GM23338 (cell line): Measurements from ENCODE around the gene VPS41. TPM values are rescaled to one million over a fixed set of nuclear protein-coding genes. Genes with fewer than 3 reads are reported as not detected.

Experiments used
- ATAC-seq: fragments of 200-7000 bp; cut with Tn5 transposase; 3 replicates; pipeline ENCODE4 v1.9.1; 2020
- DNase-seq: peaks from one replicate; pipeline ENCODE4 v3.0.0-alpha.2; 2015; ENCODE audit warnings: low spot score
- H2AFZ ChIP-seq: fragments of 200-600 bp; sonication (generic); 2 replicates; pipeline ENCODE4 v1.8.0; 2016; ENCODE audit warnings: antibody characterized with exemption, mild to moderate bottlenecking, moderate library complexity
- H3F3A ChIP-seq: fragments of 200-600 bp; sonication (generic); replicated peaks from 2 replicates; pipeline ENCODE4 v1.8.0; 2017; ENCODE audit warnings: antibody characterized with exemption, mixed run types, low read depth
- H3K27ac ChIP-seq: fragments of 200-600 bp; sonication (generic); 2 replicates; pipeline ENCODE4 v1.6.1; 2016; ENCODE audit warnings: low read depth
- H3K27me3 ChIP-seq: fragments of 200-600 bp; sonication (generic); 2 replicates; pipeline ENCODE4 v1.8.0; 2016; ENCODE audit warnings: mild to moderate bottlenecking, mixed run types, moderate library complexity; ENCODE audit not compliant: insufficient read depth
- H3K36me3 ChIP-seq: fragments of 200-600 bp; sonication (generic); 2 replicates; pipeline ENCODE4 v1.8.0; 2016; ENCODE audit warnings: mild to moderate bottlenecking; ENCODE audit not compliant: insufficient read depth
- H3K4me1 ChIP-seq: fragments of 200-600 bp; sonication (generic); 2 replicates; pipeline ENCODE4 v1.8.0; 2016; ENCODE audit warnings: mild to moderate bottlenecking, moderate library complexity; ENCODE audit not compliant: insufficient read depth
- H3K4me2 ChIP-seq: fragments of 200-600 bp; sonication (generic); 2 replicates; pipeline ENCODE4 v1.7.1; 2017; ENCODE audit warnings: mixed run types
- H3K4me3 ChIP-seq: fragments of 200-600 bp; sonication (generic); 2 replicates; pipeline ENCODE4 v1.6.1; 2016; ENCODE audit warnings: mixed run types
- H3K79me2 ChIP-seq: fragments of 200-600 bp; sonication (generic); replicated peaks from 2 replicates; pipeline ENCODE4 v1.8.0; 2017; ENCODE audit warnings: mild to moderate bottlenecking; ENCODE audit not compliant: insufficient read depth
- H3K9me2 ChIP-seq: fragments of 200-600 bp; sonication (generic); 2 replicates; pipeline ENCODE4 v1.8.0; 2017; ENCODE audit not compliant: insufficient read depth
- H4K20me1 ChIP-seq: fragments of 200-600 bp; sonication (generic); replicated peaks from 2 replicates; pipeline ENCODE4 v1.8.0; 2017; ENCODE audit warnings: mild to moderate bottlenecking; ENCODE audit not compliant: insufficient read depth
- H3K27ac Mint-ChIP-seq: 2 replicates; pipeline ENCODE4 v1.8.0; 2020; ENCODE audit warnings: inconsistent platforms, mild to moderate bottlenecking, moderate library complexity, mixed read lengths
- H3K27me3 Mint-ChIP-seq: 3 replicates; pipeline ENCODE4 v1.8.0; 2022; ENCODE audit warnings: low read depth, mild to moderate bottlenecking, moderate library complexity, mixed read lengths, inconsistent platforms; ENCODE audit not compliant: insufficient read depth, poor library complexity
- H3K36me3 Mint-ChIP-seq: 3 replicates; pipeline ENCODE4 v1.8.0; 2021; ENCODE audit warnings: low read depth, mild to moderate bottlenecking, inconsistent platforms, moderate library complexity, mixed read lengths
- H3K4me1 Mint-ChIP-seq: 3 replicates; pipeline ENCODE4 v1.8.0; 2020; ENCODE audit warnings: mild to moderate bottlenecking, inconsistent platforms, mixed read lengths
- H3K4me3 Mint-ChIP-seq: 3 replicates; pipeline ENCODE4 v1.8.0; 2021; ENCODE audit warnings: moderate library complexity, mild to moderate bottlenecking, inconsistent platforms, mixed read lengths
- H3K9me3 Mint-ChIP-seq: 3 replicates; pipeline ENCODE4 v1.8.0; 2020; ENCODE audit warnings: moderate library complexity, mild to moderate bottlenecking, inconsistent platforms, mixed read lengths
- CREB1 ChIP-seq: fragments of 250-450 bp; sonication (Bioruptor Pico); IDR thresholded peaks from 2 replicates; pipeline ENCODE4 v1.5.0; 2020; ENCODE audit warnings: low read depth, mild to moderate bottlenecking, moderate library complexity
- EZH2 ChIP-seq: fragments of 200-600 bp; sonication (generic); IDR thresholded peaks from one replicate; pipeline ENCODE4 v1.8.0; 2017; ENCODE audit warnings: antibody characterized with exemption, mild to moderate bottlenecking, low read depth; ENCODE audit not compliant: unreplicated experiment
- EZH2phosphoT487 ChIP-seq: fragments of 200-600 bp; sonication (generic); IDR thresholded peaks from one replicate; pipeline ENCODE4 v1.8.1; 2018; ENCODE audit warnings: antibody characterized with exemption; ENCODE audit not compliant: unreplicated experiment
- JUNB ChIP-seq: IDR thresholded peaks from one replicate; pipeline ENCODE4 v1.6.1; 2016; ENCODE audit warnings: antibody characterized with exemption; ENCODE audit not compliant: unreplicated experiment
- NANOG ChIP-seq: IDR thresholded peaks from 2 replicates; pipeline ENCODE4 v1.6.1; 2016; ENCODE audit warnings: antibody characterized with exemption, borderline replicate concordance
- POLR2AphosphoS5 ChIP-seq: IDR thresholded peaks from 2 replicates; pipeline ENCODE4 v1.6.1; 2016; ENCODE audit warnings: antibody characterized with exemption, low read depth
- STAT1 ChIP-seq: IDR thresholded peaks from one replicate; pipeline ENCODE4 v1.6.1; 2016; ENCODE audit warnings: antibody characterized with exemption; ENCODE audit not compliant: unreplicated experiment
- ZNF114 ChIP-seq: fragments of 250-450 bp; sonication (Bioruptor Pico); IDR thresholded peaks from 2 replicates; pipeline ENCODE4 v1.5.0; 2020; ENCODE audit warnings: mild to moderate bottlenecking, moderate library complexity
- ZNF331 ChIP-seq: fragments of 250-450 bp; sonication (Bioruptor Pico); IDR thresholded peaks from 2 replicates; pipeline ENCODE4 v1.5.0; 2020; ENCODE audit warnings: low read depth, mild to moderate bottlenecking, moderate library complexity
- polyA plus RNA-seq: library from polyadenylated mRNA; unstranded; fragments of >200 nt; fragmentation: Nextera tagmentation; extraction: Ambion mirVana; gene quantifications from 2 replicates; pipeline ENCODE4 v1.2.1, GENCODE V29; 2016
- total RNA-seq: library from RNA; depleted of rRNA; stranded (reverse); fragments of >200 nt; shearing (Covaris generic); gene quantifications from 2 replicates; pipeline ENCODE4 v1.2.3, GENCODE V29; 2014
- TF ChIP-seq, protein P1 (sequence below): IDR thresholded peaks from one replicate; pipeline ENCODE4 v1.6.1; 2018; ENCODE audit warnings: antibody characterized with exemption; ENCODE audit not compliant: unreplicated experiment
- TF ChIP-seq, protein P2 (sequence below), 2 experiments: fragments of 200-600 bp in 1 of 2; sonication (generic) in 1 of 2; conservative IDR thresholded peaks; 2 replicates each; pipeline versions ENCODE4 v1.5.1 to v1.6.1; 2016 to 2017; ENCODE audit warnings: antibody characterized with exemption in 2 of 2, low read depth in 2 of 2, mild to moderate bottlenecking in 2 of 2, moderate library complexity in 1 of 2
- TF ChIP-seq, protein P3 (sequence below): fragments of 250-450 bp; sonication (Bioruptor Pico); IDR thresholded peaks from 2 replicates; pipeline ENCODE4 v1.5.0; 2020; ENCODE audit warnings: mild to moderate bottlenecking, moderate library complexity
- TF ChIP-seq, protein P4 (sequence below): IDR thresholded peaks from 2 replicates; pipeline ENCODE4 v1.6.1; 2016; ENCODE audit warnings: antibody characterized with exemption

Gene VPS41
- total and polyA plus RNA-seq, 2 experiments from 2014 or later = 20.2 to 41.2 TPM

GRCh38 chr7:38828026-38828425 lies 81.0 kb downstream of the VPS41 start:
- no peaks in the 10 kb centered on the region for H3K27me3 Mint-ChIP-seq
- no peaks in the 10 kb centered on the region for H3K9me3 Mint-ChIP-seq
- Histone ChIP-seq H3K4me3 (no peak overlapping the region), H3K9me2 (peaks cover 2% of the 10 kb centered on the region), H3F3A (no peaks in the 10 kb centered on the region), H4K20me1 (no peaks in the 10 kb centered on the region), H3K27me3 (no peaks in the 10 kb centered on the region), H3K36me3 (no peaks in the 10 kb centered on the region), H3K4me1 (no peaks in the 10 kb centered on the region), H3K27ac (no peak overlapping the region), H3K4me2 (no peak overlapping the region), H2AFZ (no peak overlapping the region), H3K79me2 (no peaks in the 10 kb centered on the region)
- H3K27ac Mint-ChIP-seq = no peak overlapping the region
- no peak for DNase-seq
- H3K4me1 Mint-ChIP-seq = peaks cover 8% of the 10 kb centered on the region; the same call in 2 of the 3 replicates
- no peaks in the 10 kb centered on the region for H3K36me3 Mint-ChIP-seq
- no peak overlapping the region for H3K4me3 Mint-ChIP-seq
- TF ChIP-seq JUNB = no peak
- TF ChIP-seq EZH2phosphoT487 = no peak
- TF ChIP-seq, protein P1, sequence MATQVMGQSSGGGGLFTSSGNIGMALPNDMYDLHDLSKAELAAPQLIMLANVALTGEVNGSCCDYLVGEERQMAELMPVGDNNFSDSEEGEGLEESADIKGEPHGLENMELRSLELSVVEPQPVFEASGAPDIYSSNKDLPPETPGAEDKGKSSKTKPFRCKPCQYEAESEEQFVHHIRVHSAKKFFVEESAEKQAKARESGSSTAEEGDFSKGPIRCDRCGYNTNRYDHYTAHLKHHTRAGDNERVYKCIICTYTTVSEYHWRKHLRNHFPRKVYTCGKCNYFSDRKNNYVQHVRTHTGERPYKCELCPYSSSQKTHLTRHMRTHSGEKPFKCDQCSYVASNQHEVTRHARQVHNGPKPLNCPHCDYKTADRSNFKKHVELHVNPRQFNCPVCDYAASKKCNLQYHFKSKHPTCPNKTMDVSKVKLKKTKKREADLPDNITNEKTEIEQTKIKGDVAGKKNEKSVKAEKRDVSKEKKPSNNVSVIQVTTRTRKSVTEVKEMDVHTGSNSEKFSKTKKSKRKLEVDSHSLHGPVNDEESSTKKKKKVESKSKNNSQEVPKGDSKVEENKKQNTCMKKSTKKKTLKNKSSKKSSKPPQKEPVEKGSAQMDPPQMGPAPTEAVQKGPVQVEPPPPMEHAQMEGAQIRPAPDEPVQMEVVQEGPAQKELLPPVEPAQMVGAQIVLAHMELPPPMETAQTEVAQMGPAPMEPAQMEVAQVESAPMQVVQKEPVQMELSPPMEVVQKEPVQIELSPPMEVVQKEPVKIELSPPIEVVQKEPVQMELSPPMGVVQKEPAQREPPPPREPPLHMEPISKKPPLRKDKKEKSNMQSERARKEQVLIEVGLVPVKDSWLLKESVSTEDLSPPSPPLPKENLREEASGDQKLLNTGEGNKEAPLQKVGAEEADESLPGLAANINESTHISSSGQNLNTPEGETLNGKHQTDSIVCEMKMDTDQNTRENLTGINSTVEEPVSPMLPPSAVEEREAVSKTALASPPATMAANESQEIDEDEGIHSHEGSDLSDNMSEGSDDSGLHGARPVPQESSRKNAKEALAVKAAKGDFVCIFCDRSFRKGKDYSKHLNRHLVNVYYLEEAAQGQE = no peak
- TF ChIP-seq CREB1 = no peak
- TF ChIP-seq POLR2AphosphoS5 = no peak
- TF ChIP-seq, protein P2, sequence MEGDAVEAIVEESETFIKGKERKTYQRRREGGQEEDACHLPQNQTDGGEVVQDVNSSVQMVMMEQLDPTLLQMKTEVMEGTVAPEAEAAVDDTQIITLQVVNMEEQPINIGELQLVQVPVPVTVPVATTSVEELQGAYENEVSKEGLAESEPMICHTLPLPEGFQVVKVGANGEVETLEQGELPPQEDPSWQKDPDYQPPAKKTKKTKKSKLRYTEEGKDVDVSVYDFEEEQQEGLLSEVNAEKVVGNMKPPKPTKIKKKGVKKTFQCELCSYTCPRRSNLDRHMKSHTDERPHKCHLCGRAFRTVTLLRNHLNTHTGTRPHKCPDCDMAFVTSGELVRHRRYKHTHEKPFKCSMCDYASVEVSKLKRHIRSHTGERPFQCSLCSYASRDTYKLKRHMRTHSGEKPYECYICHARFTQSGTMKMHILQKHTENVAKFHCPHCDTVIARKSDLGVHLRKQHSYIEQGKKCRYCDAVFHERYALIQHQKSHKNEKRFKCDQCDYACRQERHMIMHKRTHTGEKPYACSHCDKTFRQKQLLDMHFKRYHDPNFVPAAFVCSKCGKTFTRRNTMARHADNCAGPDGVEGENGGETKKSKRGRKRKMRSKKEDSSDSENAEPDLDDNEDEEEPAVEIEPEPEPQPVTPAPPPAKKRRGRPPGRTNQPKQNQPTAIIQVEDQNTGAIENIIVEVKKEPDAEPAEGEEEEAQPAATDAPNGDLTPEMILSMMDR (conservative IDR thresholded peaks at IDR 0.05; ENCODE audit: low read depth in 2 of 2) = no peak
- TF ChIP-seq STAT1 = no peak
- TF ChIP-seq, protein P3, sequence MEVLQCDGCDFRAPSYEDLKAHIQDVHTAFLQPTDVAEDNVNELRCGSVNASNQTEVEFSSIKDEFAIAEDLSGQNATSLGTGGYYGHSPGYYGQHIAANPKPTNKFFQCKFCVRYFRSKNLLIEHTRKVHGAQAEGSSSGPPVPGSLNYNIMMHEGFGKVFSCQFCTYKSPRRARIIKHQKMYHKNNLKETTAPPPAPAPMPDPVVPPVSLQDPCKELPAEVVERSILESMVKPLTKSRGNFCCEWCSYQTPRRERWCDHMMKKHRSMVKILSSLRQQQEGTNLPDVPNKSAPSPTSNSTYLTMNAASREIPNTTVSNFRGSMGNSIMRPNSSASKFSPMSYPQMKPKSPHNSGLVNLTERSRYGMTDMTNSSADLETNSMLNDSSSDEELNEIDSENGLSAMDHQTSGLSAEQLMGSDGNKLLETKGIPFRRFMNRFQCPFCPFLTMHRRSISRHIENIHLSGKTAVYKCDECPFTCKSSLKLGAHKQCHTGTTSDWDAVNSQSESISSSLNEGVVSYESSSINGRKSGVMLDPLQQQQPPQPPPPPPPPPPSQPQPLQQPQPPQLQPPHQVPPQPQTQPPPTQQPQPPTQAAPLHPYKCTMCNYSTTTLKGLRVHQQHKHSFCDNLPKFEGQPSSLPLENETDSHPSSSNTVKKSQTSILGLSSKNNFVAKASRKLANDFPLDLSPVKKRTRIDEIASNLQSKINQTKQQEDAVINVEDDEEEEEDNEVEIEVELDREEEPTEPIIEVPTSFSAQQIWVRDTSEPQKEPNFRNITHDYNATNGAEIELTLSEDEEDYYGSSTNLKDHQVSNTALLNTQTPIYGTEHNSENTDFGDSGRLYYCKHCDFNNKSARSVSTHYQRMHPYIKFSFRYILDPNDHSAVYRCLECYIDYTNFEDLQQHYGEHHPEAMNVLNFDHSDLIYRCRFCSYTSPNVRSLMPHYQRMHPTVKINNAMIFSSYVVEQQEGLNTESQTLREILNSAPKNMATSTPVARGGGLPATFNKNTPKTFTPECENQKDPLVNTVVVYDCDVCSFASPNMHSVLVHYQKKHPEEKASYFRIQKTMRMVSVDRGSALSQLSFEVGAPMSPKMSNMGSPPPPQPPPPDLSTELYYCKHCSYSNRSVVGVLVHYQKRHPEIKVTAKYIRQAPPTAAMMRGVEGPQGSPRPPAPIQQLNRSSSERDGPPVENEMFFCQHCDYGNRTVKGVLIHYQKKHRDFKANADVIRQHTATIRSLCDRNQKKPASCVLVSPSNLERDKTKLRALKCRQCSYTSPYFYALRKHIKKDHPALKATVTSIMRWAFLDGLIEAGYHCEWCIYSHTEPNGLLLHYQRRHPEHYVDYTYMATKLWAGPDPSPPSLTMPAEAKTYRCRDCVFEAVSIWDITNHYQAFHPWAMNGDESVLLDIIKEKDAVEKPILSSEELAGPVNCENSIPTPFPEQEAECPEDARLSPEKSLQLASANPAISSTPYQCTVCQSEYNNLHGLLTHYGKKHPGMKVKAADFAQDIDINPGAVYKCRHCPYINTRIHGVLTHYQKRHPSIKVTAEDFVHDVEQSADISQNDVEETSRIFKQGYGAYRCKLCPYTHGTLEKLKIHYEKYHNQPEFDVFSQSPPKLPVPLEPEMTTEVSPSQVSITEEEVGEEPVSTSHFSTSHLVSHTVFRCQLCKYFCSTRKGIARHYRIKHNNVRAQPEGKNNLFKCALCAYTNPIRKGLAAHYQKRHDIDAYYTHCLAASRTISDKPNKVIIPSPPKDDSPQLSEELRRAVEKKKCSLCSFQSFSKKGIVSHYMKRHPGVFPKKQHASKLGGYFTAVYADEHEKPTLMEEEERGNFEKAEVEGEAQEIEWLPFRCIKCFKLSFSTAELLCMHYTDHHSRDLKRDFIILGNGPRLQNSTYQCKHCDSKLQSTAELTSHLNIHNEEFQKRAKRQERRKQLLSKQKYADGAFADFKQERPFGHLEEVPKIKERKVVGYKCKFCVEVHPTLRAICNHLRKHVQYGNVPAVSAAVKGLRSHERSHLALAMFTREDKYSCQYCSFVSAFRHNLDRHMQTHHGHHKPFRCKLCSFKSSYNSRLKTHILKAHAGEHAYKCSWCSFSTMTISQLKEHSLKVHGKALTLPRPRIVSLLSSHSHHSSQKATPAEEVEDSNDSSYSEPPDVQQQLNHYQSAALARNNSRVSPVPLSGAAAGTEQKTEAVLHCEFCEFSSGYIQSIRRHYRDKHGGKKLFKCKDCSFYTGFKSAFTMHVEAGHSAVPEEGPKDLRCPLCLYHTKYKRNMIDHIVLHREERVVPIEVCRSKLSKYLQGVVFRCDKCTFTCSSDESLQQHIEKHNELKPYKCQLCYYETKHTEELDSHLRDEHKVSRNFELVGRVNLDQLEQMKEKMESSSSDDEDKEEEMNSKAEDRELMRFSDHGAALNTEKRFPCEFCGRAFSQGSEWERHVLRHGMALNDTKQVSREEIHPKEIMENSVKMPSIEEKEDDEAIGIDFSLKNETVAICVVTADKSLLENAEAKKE (CRISPR knock-in tag) = no peak
- TF ChIP-seq EZH2 = no peak
- TF ChIP-seq, protein P4, sequence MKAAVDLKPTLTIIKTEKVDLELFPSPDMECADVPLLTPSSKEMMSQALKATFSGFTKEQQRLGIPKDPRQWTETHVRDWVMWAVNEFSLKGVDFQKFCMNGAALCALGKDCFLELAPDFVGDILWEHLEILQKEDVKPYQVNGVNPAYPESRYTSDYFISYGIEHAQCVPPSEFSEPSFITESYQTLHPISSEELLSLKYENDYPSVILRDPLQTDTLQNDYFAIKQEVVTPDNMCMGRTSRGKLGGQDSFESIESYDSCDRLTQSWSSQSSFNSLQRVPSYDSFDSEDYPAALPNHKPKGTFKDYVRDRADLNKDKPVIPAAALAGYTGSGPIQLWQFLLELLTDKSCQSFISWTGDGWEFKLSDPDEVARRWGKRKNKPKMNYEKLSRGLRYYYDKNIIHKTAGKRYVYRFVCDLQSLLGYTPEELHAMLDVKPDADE = no peak
- TF ChIP-seq NANOG = no peak
- TF ChIP-seq ZNF114 = no peak
- TF ChIP-seq ZNF331 (CRISPR knock-in tag) = no peak
- ATAC-seq = no peak
